ENCODE data around the gene C1orf115.

DNA sequence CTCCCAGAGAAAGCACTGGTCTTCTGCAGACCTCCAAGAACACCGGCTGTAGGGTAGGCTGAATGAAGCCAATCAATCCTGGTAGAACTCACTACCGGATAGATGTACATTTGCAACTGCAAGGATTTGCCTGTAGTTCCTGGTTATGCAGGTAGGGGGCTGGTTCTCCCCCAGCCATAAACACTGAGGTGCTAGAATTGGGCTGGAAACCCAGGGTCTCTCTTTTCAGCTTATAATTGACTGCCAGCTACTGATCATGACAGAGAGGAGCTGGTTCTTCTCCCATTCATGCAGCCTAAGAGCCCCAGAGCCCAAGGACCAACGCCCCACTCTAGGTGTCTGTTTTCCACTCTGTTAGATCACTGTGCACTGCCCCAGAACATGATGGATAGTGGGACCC, 36.5 kb downstream of the C1orf115 start:
- TF ChIP-seq, protein P1, sequence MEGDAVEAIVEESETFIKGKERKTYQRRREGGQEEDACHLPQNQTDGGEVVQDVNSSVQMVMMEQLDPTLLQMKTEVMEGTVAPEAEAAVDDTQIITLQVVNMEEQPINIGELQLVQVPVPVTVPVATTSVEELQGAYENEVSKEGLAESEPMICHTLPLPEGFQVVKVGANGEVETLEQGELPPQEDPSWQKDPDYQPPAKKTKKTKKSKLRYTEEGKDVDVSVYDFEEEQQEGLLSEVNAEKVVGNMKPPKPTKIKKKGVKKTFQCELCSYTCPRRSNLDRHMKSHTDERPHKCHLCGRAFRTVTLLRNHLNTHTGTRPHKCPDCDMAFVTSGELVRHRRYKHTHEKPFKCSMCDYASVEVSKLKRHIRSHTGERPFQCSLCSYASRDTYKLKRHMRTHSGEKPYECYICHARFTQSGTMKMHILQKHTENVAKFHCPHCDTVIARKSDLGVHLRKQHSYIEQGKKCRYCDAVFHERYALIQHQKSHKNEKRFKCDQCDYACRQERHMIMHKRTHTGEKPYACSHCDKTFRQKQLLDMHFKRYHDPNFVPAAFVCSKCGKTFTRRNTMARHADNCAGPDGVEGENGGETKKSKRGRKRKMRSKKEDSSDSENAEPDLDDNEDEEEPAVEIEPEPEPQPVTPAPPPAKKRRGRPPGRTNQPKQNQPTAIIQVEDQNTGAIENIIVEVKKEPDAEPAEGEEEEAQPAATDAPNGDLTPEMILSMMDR (conservative IDR thresholded peaks at IDR 0.05): peak; percentile 44
- TF ChIP-seq EZH2 (IDR thresholded peaks at IDR 0.05; ENCODE audit: low read depth): no peak

Data from PC-9 (cell line).